HEK293 (cell line): Measurements from ENCODE around the gene NPHP4.

Source experiments
- CTCF ChIA-PET: fragments of 350-600 bp; formaldehyde crosslinking; extraction: SDS; loops from one replicate; lab custom pipeline; 2021; ENCODE audit warnings: antibody characterized with exemption; lab: Yijun Ruan, JAX
- POLR2A ChIA-PET: fragments of 300-600 bp; formaldehyde crosslinking; extraction: SDS; loops from one replicate; lab custom pipeline; 2020; ENCODE audit warnings: antibody characterized with exemption, inconsistent platforms; lab: Yijun Ruan, JAX
- H3K27ac ChIP-seq: fragments of 200-500 bp; sonication (Bioruptor generic); 2 replicates; pipeline ENCODE4 v1.5.1; 2014; ENCODE audit warnings: low read depth, low read length, control low read depth, inconsistent platforms; ENCODE audit errors: extremely low read depth
- H3K36me3 ChIP-seq, 2 experiments: fragments of 200-500 bp in 1 of 2; sonication (Bioruptor generic) in 1 of 2; 1 replicate in 1 of 2; 2 replicates in 1 of 2; pipeline ENCODE4 v1.5.1; 2014 to 2017; ENCODE audit warnings: inconsistent platforms in 2 of 2, low read length in 2 of 2; ENCODE audit not compliant: control insufficient read depth in 2 of 2, insufficient read depth in 1 of 2
- H3K4me1 ChIP-seq: fragments of 200-500 bp; sonication (Bioruptor generic); 2 replicates; pipeline ENCODE4 v1.5.1; 2014; ENCODE audit warnings: mild to moderate bottlenecking, low read length, inconsistent platforms; ENCODE audit not compliant: control insufficient read depth, insufficient read depth
- H3K4me3 ChIP-seq: 2 replicates; pipeline ENCODE4 v1.5.1; 2011; ENCODE audit warnings: low read depth, mild to moderate bottlenecking, control low read depth, low read length, moderate library complexity
- H3K9me3 ChIP-seq: fragments of 200-500 bp; sonication (Bioruptor generic); 2 replicates; pipeline ENCODE4 v1.5.1; 2014; ENCODE audit warnings: low read depth, low read length, inconsistent platforms; ENCODE audit not compliant: control insufficient read depth, insufficient read depth
- HOXC10 ChIP-seq: sonication (generic); formaldehyde crosslinking; IDR thresholded peaks from 2 replicates; pipeline ENCODE4 v1.8.1; 2023; ENCODE audit warnings: mild to moderate bottlenecking, missing genetic modification reagents
- INSM2 ChIP-seq: fragments of 450-650 bp; formaldehyde crosslinking; IDR thresholded peaks from 2 replicates; pipeline ENCODE4 v1.5.1; 2016; ENCODE audit warnings: missing biosample characterization, missing genetic modification characterization
- KLF16 ChIP-seq: fragments of 450-650 bp; formaldehyde crosslinking; IDR thresholded peaks from 2 replicates; pipeline ENCODE4 v1.5.1; 2017; ENCODE audit warnings: missing biosample characterization, missing genetic modification characterization
- KLF8 ChIP-seq: fragments of 450-650 bp; formaldehyde crosslinking; IDR thresholded peaks from 2 replicates; pipeline ENCODE4 v1.5.1; 2016; ENCODE audit warnings: missing biosample characterization, missing genetic modification characterization
- ZBTB11 ChIP-seq: fragments of 450-650 bp; formaldehyde crosslinking; conservative IDR thresholded peaks from 2 replicates; pipeline ENCODE4 v1.5.1; 2016; ENCODE audit warnings: low read depth, missing biosample characterization, missing genetic modification characterization
- ZBTB7A ChIP-seq: fragments of 450-650 bp; formaldehyde crosslinking; IDR thresholded peaks from 2 replicates; pipeline ENCODE4 v1.5.1; 2016; ENCODE audit warnings: low read depth, missing biosample characterization, missing genetic modification characterization
- ZFHX2 ChIP-seq: fragments of 450-650 bp; formaldehyde crosslinking; conservative IDR thresholded peaks from 2 replicates; pipeline ENCODE4 v1.5.1; 2016; ENCODE audit warnings: missing biosample characterization, missing genetic modification characterization
- ZFP3 ChIP-seq: fragments of 450-650 bp; formaldehyde crosslinking; IDR thresholded peaks from 2 replicates; pipeline ENCODE4 v1.5.1; 2016; ENCODE audit warnings: low read depth, missing biosample characterization, missing genetic modification characterization
- ZIC2 ChIP-seq: fragments of 450-650 bp; formaldehyde crosslinking; IDR thresholded peaks from 2 replicates; pipeline ENCODE4 v1.5.1; 2016; ENCODE audit warnings: missing biosample characterization, missing genetic modification characterization
- ZNF121 ChIP-seq: fragments of 450-650 bp; formaldehyde crosslinking; IDR thresholded peaks from 2 replicates; pipeline ENCODE4 v1.5.1; 2016; ENCODE audit warnings: missing biosample characterization, missing genetic modification characterization
- ZNF146 ChIP-seq: fragments of 450-650 bp; formaldehyde crosslinking; IDR thresholded peaks from 2 replicates; pipeline ENCODE4 v1.5.1; 2016; ENCODE audit warnings: missing biosample characterization, missing genetic modification characterization
- ZNF174 ChIP-seq: fragments of 450-650 bp; formaldehyde crosslinking; IDR thresholded peaks from 2 replicates; pipeline ENCODE4 v1.5.0; 2017; ENCODE audit warnings: missing biosample characterization, mild to moderate bottlenecking, missing genetic modification characterization
- ZNF266 ChIP-seq: fragments of 450-650 bp; formaldehyde crosslinking; IDR thresholded peaks from 2 replicates; pipeline ENCODE4 v1.5.1; 2016; ENCODE audit warnings: missing biosample characterization, missing genetic modification characterization, low read depth
- ZNF280D ChIP-seq: fragments of 450-650 bp; formaldehyde crosslinking; IDR thresholded peaks from 2 replicates; pipeline ENCODE4 v1.5.1; 2016; ENCODE audit warnings: missing biosample characterization, missing genetic modification characterization
- ZNF350 ChIP-seq: fragments of 450-650 bp; formaldehyde crosslinking; IDR thresholded peaks from 2 replicates; pipeline ENCODE4 v1.5.0; 2017; ENCODE audit warnings: missing biosample characterization, mild to moderate bottlenecking, missing genetic modification characterization
- ZNF394 ChIP-seq: fragments of 450-650 bp; formaldehyde crosslinking; IDR thresholded peaks from 2 replicates; pipeline ENCODE4 v1.5.1; 2016; ENCODE audit warnings: missing biosample characterization, missing genetic modification characterization, mild to moderate bottlenecking, moderate library complexity, borderline replicate concordance
- ZNF404 ChIP-seq: fragments of 450-650 bp; formaldehyde crosslinking; IDR thresholded peaks from 2 replicates; pipeline ENCODE4 v1.5.1; 2017; ENCODE audit warnings: missing biosample characterization, missing genetic modification characterization
- ZNF544 ChIP-seq: fragments of 450-650 bp; formaldehyde crosslinking; IDR thresholded peaks from 2 replicates; pipeline ENCODE4 v1.5.0; 2017; ENCODE audit warnings: missing biosample characterization, missing genetic modification characterization
- ZNF561 ChIP-seq: fragments of 450-650 bp; IDR thresholded peaks from 2 replicates; pipeline ENCODE4 v1.5.1; 2018; ENCODE audit warnings: missing biosample characterization, missing genetic modification characterization, borderline replicate concordance
- ZNF596 ChIP-seq: fragments of 450-650 bp; IDR thresholded peaks from 2 replicates; pipeline ENCODE4 v1.5.0; 2018; ENCODE audit warnings: missing biosample characterization, mild to moderate bottlenecking, missing genetic modification characterization, moderate library complexity
- ZNF658 ChIP-seq: fragments of 450-650 bp; formaldehyde crosslinking; IDR thresholded peaks from 2 replicates; pipeline ENCODE4; 2016; ENCODE audit warnings: missing biosample characterization, missing genetic modification characterization
- ZNF707 ChIP-seq: fragments of 450-650 bp; formaldehyde crosslinking; IDR thresholded peaks from 2 replicates; pipeline ENCODE4 v1.5.1; 2016; ENCODE audit warnings: missing biosample characterization, missing genetic modification characterization
- ZNF768 ChIP-seq: fragments of 450-650 bp; formaldehyde crosslinking; IDR thresholded peaks from 2 replicates; pipeline ENCODE4 v1.5.1; 2018; ENCODE audit warnings: missing biosample characterization, mild to moderate bottlenecking, missing genetic modification characterization
- ZNF776 ChIP-seq: fragments of 450-650 bp; formaldehyde crosslinking; IDR thresholded peaks from 2 replicates; pipeline ENCODE4 v1.5.0; 2017; ENCODE audit warnings: missing biosample characterization, missing genetic modification characterization, borderline replicate concordance
- ZNF843 ChIP-seq: fragments of 450-650 bp; formaldehyde crosslinking; IDR thresholded peaks from 2 replicates; pipeline ENCODE4 v1.5.1; 2016; ENCODE audit warnings: missing biosample characterization, missing genetic modification characterization
- ZSCAN16 ChIP-seq: fragments of 450-650 bp; formaldehyde crosslinking; IDR thresholded peaks from 2 replicates; pipeline ENCODE4 v1.5.1; 2016; ENCODE audit warnings: missing biosample characterization, missing genetic modification characterization

The NPHP4 gene

GRCh38 chr1:6008084-6008415 lies 15.8 kb upstream of the NPHP4 start:
- POLR2A ChIA-PET = no interaction called here
- H3K9me3 ChIP-seq = no peaks in the 10 kb centered on the region
- CTCF ChIA-PET = no interaction called here
- H3K4me1 ChIP-seq = 0 out of 2 replicates have a peak, but pooled peaks cover 5% of the 10 kb centered on the region
- H3K36me3 ChIP-seq = no peaks in the 10 kb centered on the region
- no peak overlapping the region for H3K27ac ChIP-seq
- TF ChIP-seq KLF8 (tag by site-specific recombination) (no peak), ZNF843 (tag by site-specific recombination) (no peak), ZSCAN16 (tag by site-specific recombination) (no peak), ZNF776 (tag by site-specific recombination) (no peak), ZIC2 (no peak), ZNF280D (tag by site-specific recombination) (no peak), ZNF146 (tag by site-specific recombination) (no peak), ZNF174 (tag by site-specific recombination) (no peak), ZNF768 (tag by site-specific recombination) (no peak), ZFP3 (no peak), INSM2 (tag by site-specific recombination) (no peak), ZNF121 (tag by site-specific recombination) (no peak), ZNF394 (tag by site-specific recombination) (no peak)
- TF ChIP-seq, all 188 proteins: peak for 0
- H3K4me3 ChIP-seq = no peak overlapping the region

GRCh38 chr1:6007318-6008083 lies 15.3 kb upstream of the NPHP4 start:
- Histone ChIP-seq H3K36me3 (no peaks in the 10 kb centered on the region), H3K4me1 (0 out of 2 replicates have a peak, but pooled peaks cover 5% of the 10 kb centered on the region)
- CTCF ChIA-PET = no interaction called here
- TF ChIP-seq ZNF404 (no peak), ZFHX2 (tag by site-specific recombination) (peak; percentile 29; the same call in 1 of the 2 replicates)
- TF ChIP-seq, all 188 proteins: peak for 1
- H3K27ac ChIP-seq = no peak overlapping the region
- H3K4me3 ChIP-seq = no peak overlapping the region
- no peaks in the 10 kb centered on the region for H3K9me3 ChIP-seq
- POLR2A ChIA-PET = no interaction called here

GRCh38 chr1:6006882-6007281 lies 14.7 kb upstream of the NPHP4 start:
- no peak overlapping the region for H3K27ac ChIP-seq
- no peaks in the 10 kb centered on the region for H3K36me3 ChIP-seq
- POLR2A ChIA-PET = no interaction called here
- H3K9me3 ChIP-seq = no peaks in the 10 kb centered on the region
- peaks cover 10% of the 10 kb centered on the region for H3K4me1 ChIP-seq
- CTCF ChIA-PET = no interaction called here
- H3K4me3 ChIP-seq = no peak overlapping the region
- TF ChIP-seq ZNF658 (tag by site-specific recombination) (no peak), ZNF266 (tag by site-specific recombination) (no peak), ZNF596 (tag by site-specific recombination) (no peak), ZBTB7A (tag by site-specific recombination) (no peak), ZNF544 (tag by site-specific recombination) (no peak), KLF16 (no peak), HOXC10 (no peak), ZNF707 (tag by site-specific recombination) (no peak), ZNF561 (tag by site-specific recombination) (no peak), ZBTB11 (tag by site-specific recombination) (no peak), ZNF350 (tag by site-specific recombination) (no peak)
